ENCODE data around the gene MYZAP.

Gene MYZAP

GRCh38 chr15:57548351-57548750 is 43.4 kb upstream of the MYZAP start:
- no peak for ATAC-seq
- no peak for TF ChIP-seq ZC3H10 (CRISPR knock-in tag; IDR thresholded peaks at IDR 0.05)
- no peak for TF ChIP-seq SNAI2 (CRISPR knock-in tag; IDR thresholded peaks at IDR 0.05)
- TF ChIP-seq ZNF70 (CRISPR knock-in tag; IDR thresholded peaks at IDR 0.05): no peak
- no peak for TF ChIP-seq TCF4 (CRISPR knock-in tag; IDR thresholded peaks at IDR 0.05; ENCODE audit: borderline replicate concordance)
- TF ChIP-seq ZNF565 (CRISPR knock-in tag; conservative IDR thresholded peaks at IDR 0.05; ENCODE audit: low read depth): no peak
- TF ChIP-seq PATZ1 (CRISPR knock-in tag; IDR thresholded peaks at IDR 0.05; ENCODE audit: borderline replicate concordance): no peak
- no peak for TF ChIP-seq TSHZ2 (CRISPR knock-in tag; IDR thresholded peaks at IDR 0.05)
- no peak for TF ChIP-seq GLIS3 (CRISPR knock-in tag; IDR thresholded peaks at IDR 0.05)
- no peak for TF ChIP-seq ZFP30 (CRISPR knock-in tag; IDR thresholded peaks at IDR 0.05)
- TF ChIP-seq CREB5 (CRISPR knock-in tag; IDR thresholded peaks at IDR 0.05; ENCODE audit: low read depth): no peak
- no peak for TF ChIP-seq ESRRG (CRISPR knock-in tag; IDR thresholded peaks at IDR 0.05)
- TF ChIP-seq ZNF8 (CRISPR knock-in tag; IDR thresholded peaks at IDR 0.05): no peak
- no peak for TF ChIP-seq CSDC2 (CRISPR knock-in tag; IDR thresholded peaks at IDR 0.05)

GRCh38 chr15:57548835-57549234 is 42.9 kb upstream of the MYZAP start:
- no peak for ATAC-seq
- TF ChIP-seq TSHZ2 (CRISPR knock-in tag; IDR thresholded peaks at IDR 0.05) (no peak), ISL1 (CRISPR knock-in tag; IDR thresholded peaks at IDR 0.05) (no peak), CSDC2 (CRISPR knock-in tag; IDR thresholded peaks at IDR 0.05) (no peak), ZNF8 (CRISPR knock-in tag; IDR thresholded peaks at IDR 0.05) (no peak), ZNF565 (CRISPR knock-in tag; conservative IDR thresholded peaks at IDR 0.05; ENCODE audit: low read depth) (no peak), ZFP3 (CRISPR knock-in tag; IDR thresholded peaks at IDR 0.05) (no peak), PATZ1 (CRISPR knock-in tag; IDR thresholded peaks at IDR 0.05; ENCODE audit: borderline replicate concordance) (no peak), TCF4 (CRISPR knock-in tag; IDR thresholded peaks at IDR 0.05; ENCODE audit: borderline replicate concordance) (no peak), RARB (CRISPR knock-in tag; IDR thresholded peaks at IDR 0.05) (no peak), ZC3H10 (CRISPR knock-in tag; IDR thresholded peaks at IDR 0.05) (no peak), PPARA (CRISPR knock-in tag; IDR thresholded peaks at IDR 0.05; ENCODE audit: borderline replicate concordance) (no peak)

- no peak for ATAC-seq
- TF ChIP-seq ARNTL (CRISPR knock-in tag; IDR thresholded peaks at IDR 0.05; ENCODE audit: borderline replicate concordance, low read depth): no peak
- no peak for TF ChIP-seq PPARA (CRISPR knock-in tag; IDR thresholded peaks at IDR 0.05; ENCODE audit: borderline replicate concordance)
- TF ChIP-seq ZNF70 (CRISPR knock-in tag; IDR thresholded peaks at IDR 0.05): no peak
- TF ChIP-seq SNAI2 (CRISPR knock-in tag; IDR thresholded peaks at IDR 0.05): no peak
- no peak for TF ChIP-seq ZC3H10 (CRISPR knock-in tag; IDR thresholded peaks at IDR 0.05)
- no peak for TF ChIP-seq ZNF8 (CRISPR knock-in tag; IDR thresholded peaks at IDR 0.05)
- no peak for TF ChIP-seq TSHZ2 (CRISPR knock-in tag; IDR thresholded peaks at IDR 0.05)
- TF ChIP-seq RARB (CRISPR knock-in tag; IDR thresholded peaks at IDR 0.05): no peak
- TF ChIP-seq ZFP3 (CRISPR knock-in tag; IDR thresholded peaks at IDR 0.05): no peak
- no peak for TF ChIP-seq CREB5 (CRISPR knock-in tag; IDR thresholded peaks at IDR 0.05; ENCODE audit: low read depth)
- no peak for TF ChIP-seq TOX (CRISPR knock-in tag; IDR thresholded peaks at IDR 0.05; ENCODE audit: borderline replicate concordance)
- no peak for TF ChIP-seq TCF4 (CRISPR knock-in tag; IDR thresholded peaks at IDR 0.05; ENCODE audit: borderline replicate concordance)
- no peak for TF ChIP-seq BACH2 (CRISPR knock-in tag; IDR thresholded peaks at IDR 0.05; ENCODE audit: borderline replicate concordance)
- TF ChIP-seq ISL1 (CRISPR knock-in tag; IDR thresholded peaks at IDR 0.05): no peak
- no peak for TF ChIP-seq CSDC2 (CRISPR knock-in tag; IDR thresholded peaks at IDR 0.05)
- no peak for TF ChIP-seq OSR1 (CRISPR knock-in tag; IDR thresholded peaks at IDR 0.05)
Observed at GRCh38 chr15:57549935-57550334, 41.8 kb upstream of the MYZAP start.

All from SK-N-SH treated with all-trans-retinoic acid at 6 μM for 48 hours (cell line).